M059J (cell line): ENCODE results near the gene CORO7. TPM values are rescaled to one million over a fixed set of nuclear protein-coding genes. Genes with fewer than 3 reads are reported as not detected.
"Not testable (repeated sequence)": the region's sequence is repeated elsewhere in the genome, so short reads cannot be mapped to it uniquely, and the experiment has no call there.

Experiments
- DNase-seq: peaks from one replicate; pipeline ENCODE4 v3.0.0-alpha.2; 2012; ENCODE audit warnings: low read depth
- total RNA-seq: library from RNA; depleted of rRNA; stranded (reverse); fragments of >200 nt; shearing (Covaris generic); gene quantifications from 2 replicates; pipeline ENCODE4 v1.2.3, GENCODE V29; 2014

The CORO7 gene
- total RNA-seq, 1 experiment from 2014 or later = 13.1 TPM

- no peak for DNase-seq
These were observed 59.6 kb downstream of the CORO7 start for GRCh38 chr16:4356820-4357219.

GRCh38 chr16:4354512-4355409 is 61.6 kb downstream of the CORO7 start:
- no peak for DNase-seq

GRCh38 chr16:4353675-4354074 is 62.7 kb downstream of the CORO7 start:
- DNase-seq = no peak

GRCh38 chr16:4352843-4353242 is 63.6 kb downstream of the CORO7 start:
- DNase-seq = no peak

GRCh38 chr16:4351880-4352279 is 64.5 kb downstream of the CORO7 start:
- DNase-seq = peak; percentile 48

- DNase-seq = peak; percentile 91
These were observed 65.4 kb downstream of the CORO7 start, which contains the start of gene PAM16 for GRCh38 chr16:4350787-4351659. Gene PAM16, minus strand, starts transcription at chr16:4351321. Its CDS starts 87 bp downstream, at chr16:4351234.

GRCh38 chr16:4350365-4350786 is 66.0 kb downstream of the CORO7 start:
- no peak for DNase-seq

GRCh38 chr16:4349332-4349731 is 67.1 kb downstream of the CORO7 start:
- DNase-seq = no peak

GRCh38 chr16:4347765-4348509 is 68.5 kb downstream of the CORO7 start:
- peak; percentile 19 for DNase-seq

GRCh38 chr16:4347010-4347409 is 69.4 kb downstream of the CORO7 start:
- DNase-seq = no peak

- no peak for DNase-seq
These were observed 70.3 kb downstream of the CORO7 start for GRCh38 chr16:4345836-4346781.

GRCh38 chr16:4344983-4345835 is 71.2 kb downstream of the CORO7 start:
- no peak for DNase-seq

- not testable (repeated sequence) for DNase-seq
These were observed 72.0 kb downstream of the CORO7 start for GRCh38 chr16:4344300-4344982.

- DNase-seq = no peak
These were observed 73.3 kb downstream of the CORO7 start for GRCh38 chr16:4342866-4343744.

GRCh38 chr16:4341250-4341649 is 75.1 kb downstream of the CORO7 start:
- no peak for DNase-seq

- no peak for DNase-seq
These were observed 76.0 kb downstream of the CORO7 start for GRCh38 chr16:4340443-4340842.

GRCh38 chr16:4339909-4340308 is 76.5 kb downstream of the CORO7 start:
- DNase-seq = no peak

- no peak for DNase-seq
These were observed 76.9 kb downstream of the CORO7 start for GRCh38 chr16:4339455-4339854.
